ENCODE measurements around the gene F3.

Gene F3

DNA sequence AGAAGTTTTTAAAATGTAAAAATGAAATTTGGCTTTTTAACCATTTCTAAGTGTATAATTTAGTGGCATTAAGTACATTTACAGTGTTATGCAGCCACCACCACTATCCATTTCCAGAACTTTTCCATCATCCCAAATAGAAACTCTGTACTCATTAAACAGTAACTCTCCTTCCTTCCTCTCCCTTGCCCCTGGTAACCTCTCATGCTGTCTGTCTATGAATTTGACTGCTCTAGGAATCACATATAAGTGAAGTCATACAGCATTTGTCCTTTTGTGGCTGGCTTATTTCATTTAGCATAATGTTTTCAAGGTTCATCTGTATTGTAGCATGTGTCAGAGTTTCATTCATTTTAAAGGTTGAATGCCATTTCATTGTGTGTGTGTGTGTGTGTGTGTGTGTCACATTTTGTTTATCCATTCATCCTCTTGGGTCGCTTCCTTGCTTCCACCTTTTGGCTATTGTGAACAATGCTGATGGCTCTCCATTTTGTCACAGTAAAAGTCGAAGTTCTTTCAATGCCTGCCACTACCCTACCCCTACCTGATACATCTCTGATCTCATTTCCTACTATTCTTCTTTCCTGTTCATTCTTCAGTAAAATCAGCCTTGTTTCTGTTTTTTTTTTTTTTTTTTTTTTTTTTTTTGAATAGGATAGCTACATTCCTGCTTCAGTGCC lies 45.3 kb downstream of the F3 start:
- Histone ChIP-seq H3K27me3 (ENCODE audit: insufficient read depth, poor library complexity, severe bottlenecking) (no peaks in the 10 kb centered on the region), H3K4me3 (replicated peaks; ENCODE audit: insufficient read depth, low read length) (no peak overlapping the region), H3K27ac (replicated peaks) (no peak overlapping the region)
- TF ChIP-seq, protein P1, sequence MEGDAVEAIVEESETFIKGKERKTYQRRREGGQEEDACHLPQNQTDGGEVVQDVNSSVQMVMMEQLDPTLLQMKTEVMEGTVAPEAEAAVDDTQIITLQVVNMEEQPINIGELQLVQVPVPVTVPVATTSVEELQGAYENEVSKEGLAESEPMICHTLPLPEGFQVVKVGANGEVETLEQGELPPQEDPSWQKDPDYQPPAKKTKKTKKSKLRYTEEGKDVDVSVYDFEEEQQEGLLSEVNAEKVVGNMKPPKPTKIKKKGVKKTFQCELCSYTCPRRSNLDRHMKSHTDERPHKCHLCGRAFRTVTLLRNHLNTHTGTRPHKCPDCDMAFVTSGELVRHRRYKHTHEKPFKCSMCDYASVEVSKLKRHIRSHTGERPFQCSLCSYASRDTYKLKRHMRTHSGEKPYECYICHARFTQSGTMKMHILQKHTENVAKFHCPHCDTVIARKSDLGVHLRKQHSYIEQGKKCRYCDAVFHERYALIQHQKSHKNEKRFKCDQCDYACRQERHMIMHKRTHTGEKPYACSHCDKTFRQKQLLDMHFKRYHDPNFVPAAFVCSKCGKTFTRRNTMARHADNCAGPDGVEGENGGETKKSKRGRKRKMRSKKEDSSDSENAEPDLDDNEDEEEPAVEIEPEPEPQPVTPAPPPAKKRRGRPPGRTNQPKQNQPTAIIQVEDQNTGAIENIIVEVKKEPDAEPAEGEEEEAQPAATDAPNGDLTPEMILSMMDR (IDR thresholded peaks at IDR 0.05; ENCODE audit: insufficient read depth, low read length) = no peak
- TF ChIP-seq POLR2AphosphoS5 (IDR thresholded peaks at IDR 0.05; ENCODE audit: low read depth) (no peak), SPI1 (IDR thresholded peaks at IDR 0.05; ENCODE audit: borderline replicate concordance, low read depth) (no peak), GABPA (IDR thresholded peaks at IDR 0.05; ENCODE audit: low read depth) (no peak)
- TF ChIP-seq, protein P2, sequence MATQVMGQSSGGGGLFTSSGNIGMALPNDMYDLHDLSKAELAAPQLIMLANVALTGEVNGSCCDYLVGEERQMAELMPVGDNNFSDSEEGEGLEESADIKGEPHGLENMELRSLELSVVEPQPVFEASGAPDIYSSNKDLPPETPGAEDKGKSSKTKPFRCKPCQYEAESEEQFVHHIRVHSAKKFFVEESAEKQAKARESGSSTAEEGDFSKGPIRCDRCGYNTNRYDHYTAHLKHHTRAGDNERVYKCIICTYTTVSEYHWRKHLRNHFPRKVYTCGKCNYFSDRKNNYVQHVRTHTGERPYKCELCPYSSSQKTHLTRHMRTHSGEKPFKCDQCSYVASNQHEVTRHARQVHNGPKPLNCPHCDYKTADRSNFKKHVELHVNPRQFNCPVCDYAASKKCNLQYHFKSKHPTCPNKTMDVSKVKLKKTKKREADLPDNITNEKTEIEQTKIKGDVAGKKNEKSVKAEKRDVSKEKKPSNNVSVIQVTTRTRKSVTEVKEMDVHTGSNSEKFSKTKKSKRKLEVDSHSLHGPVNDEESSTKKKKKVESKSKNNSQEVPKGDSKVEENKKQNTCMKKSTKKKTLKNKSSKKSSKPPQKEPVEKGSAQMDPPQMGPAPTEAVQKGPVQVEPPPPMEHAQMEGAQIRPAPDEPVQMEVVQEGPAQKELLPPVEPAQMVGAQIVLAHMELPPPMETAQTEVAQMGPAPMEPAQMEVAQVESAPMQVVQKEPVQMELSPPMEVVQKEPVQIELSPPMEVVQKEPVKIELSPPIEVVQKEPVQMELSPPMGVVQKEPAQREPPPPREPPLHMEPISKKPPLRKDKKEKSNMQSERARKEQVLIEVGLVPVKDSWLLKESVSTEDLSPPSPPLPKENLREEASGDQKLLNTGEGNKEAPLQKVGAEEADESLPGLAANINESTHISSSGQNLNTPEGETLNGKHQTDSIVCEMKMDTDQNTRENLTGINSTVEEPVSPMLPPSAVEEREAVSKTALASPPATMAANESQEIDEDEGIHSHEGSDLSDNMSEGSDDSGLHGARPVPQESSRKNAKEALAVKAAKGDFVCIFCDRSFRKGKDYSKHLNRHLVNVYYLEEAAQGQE (IDR thresholded peaks at IDR 0.05; ENCODE audit: insufficient replicate concordance, low read depth) = no peak
- no peak for DNase-seq (ENCODE audit: low read depth in 1 of 2, low spot score in 1 of 2)

DNA sequence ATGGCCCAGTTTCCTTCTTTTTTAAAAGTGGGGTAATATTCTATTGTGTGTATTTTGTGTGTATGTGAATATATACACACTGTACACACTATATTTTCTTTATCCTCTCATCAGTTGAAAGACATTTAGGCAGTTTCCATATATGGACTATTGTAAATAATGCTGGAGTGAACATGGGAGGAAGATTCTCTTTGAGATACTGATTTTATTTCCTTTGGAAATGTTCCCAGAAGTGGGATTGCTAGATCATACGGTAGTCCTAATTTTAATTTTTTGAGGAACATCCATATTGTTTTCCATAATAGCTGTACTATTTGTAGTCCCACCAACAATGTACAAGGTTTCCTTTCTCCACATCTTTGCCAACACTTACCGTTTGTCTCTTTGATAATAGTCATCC lies 51.0 kb downstream of the F3 start:
- TF ChIP-seq, protein P2 (IDR thresholded peaks at IDR 0.05; ENCODE audit: insufficient replicate concordance, low read depth) = no peak
- TF ChIP-seq SPI1 (IDR thresholded peaks at IDR 0.05; ENCODE audit: borderline replicate concordance, low read depth) = no peak
- TF ChIP-seq, protein P1 (IDR thresholded peaks at IDR 0.05; ENCODE audit: insufficient read depth, low read length) = no peak
- TF ChIP-seq POLR2AphosphoS5 (IDR thresholded peaks at IDR 0.05; ENCODE audit: low read depth) = no peak
- no peak for TF ChIP-seq GABPA (IDR thresholded peaks at IDR 0.05; ENCODE audit: low read depth)
- DNase-seq (ENCODE audit: low read depth in 1 of 2, low spot score in 1 of 2) = no peak
- Histone ChIP-seq H3K4me3 (replicated peaks; ENCODE audit: insufficient read depth, low read length) (no peak overlapping the region), H3K27me3 (ENCODE audit: insufficient read depth, poor library complexity, severe bottlenecking) (no peaks in the 10 kb centered on the region), H3K27ac (replicated peaks) (no peak overlapping the region)

DNA sequence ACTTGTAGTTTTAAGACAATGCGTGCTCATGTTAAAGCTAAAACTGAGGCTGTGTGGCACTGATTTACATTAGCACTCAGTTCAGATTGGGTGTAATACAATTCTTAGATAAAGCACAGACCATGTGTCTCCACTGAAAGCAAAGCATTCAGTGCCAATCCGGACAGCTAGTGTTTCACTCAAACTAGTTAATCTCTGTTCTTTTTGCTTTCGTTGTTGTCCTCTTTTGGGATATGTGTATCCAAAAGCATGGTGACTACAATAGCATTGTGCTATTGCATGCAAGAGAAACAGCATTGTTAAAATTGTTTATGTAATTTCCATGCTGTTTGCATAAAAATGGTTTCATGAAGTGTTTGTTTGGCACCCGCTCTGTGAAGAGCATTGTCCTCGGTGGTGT lies 54.6 kb downstream of the F3 start:
- no peak for DNase-seq (ENCODE audit: low read depth in 1 of 2, low spot score in 1 of 2)
- Histone ChIP-seq H3K27me3 (ENCODE audit: insufficient read depth, poor library complexity, severe bottlenecking) (no peaks in the 10 kb centered on the region), H3K4me3 (replicated peaks; ENCODE audit: insufficient read depth, low read length) (no peak overlapping the region), H3K27ac (replicated peaks) (no peak overlapping the region)
- TF ChIP-seq, protein P2 (IDR thresholded peaks at IDR 0.05; ENCODE audit: insufficient replicate concordance, low read depth) = no peak
- TF ChIP-seq POLR2AphosphoS5 (IDR thresholded peaks at IDR 0.05; ENCODE audit: low read depth) = no peak
- TF ChIP-seq GABPA (IDR thresholded peaks at IDR 0.05; ENCODE audit: low read depth) = no peak
- TF ChIP-seq, protein P1 (IDR thresholded peaks at IDR 0.05; ENCODE audit: insufficient read depth, low read length) = no peak
- no peak for TF ChIP-seq SPI1 (IDR thresholded peaks at IDR 0.05; ENCODE audit: borderline replicate concordance, low read depth)

Measured in HL-60 (cell line).